ENCODE data around the gene SHB.

SHB gene

DNA sequence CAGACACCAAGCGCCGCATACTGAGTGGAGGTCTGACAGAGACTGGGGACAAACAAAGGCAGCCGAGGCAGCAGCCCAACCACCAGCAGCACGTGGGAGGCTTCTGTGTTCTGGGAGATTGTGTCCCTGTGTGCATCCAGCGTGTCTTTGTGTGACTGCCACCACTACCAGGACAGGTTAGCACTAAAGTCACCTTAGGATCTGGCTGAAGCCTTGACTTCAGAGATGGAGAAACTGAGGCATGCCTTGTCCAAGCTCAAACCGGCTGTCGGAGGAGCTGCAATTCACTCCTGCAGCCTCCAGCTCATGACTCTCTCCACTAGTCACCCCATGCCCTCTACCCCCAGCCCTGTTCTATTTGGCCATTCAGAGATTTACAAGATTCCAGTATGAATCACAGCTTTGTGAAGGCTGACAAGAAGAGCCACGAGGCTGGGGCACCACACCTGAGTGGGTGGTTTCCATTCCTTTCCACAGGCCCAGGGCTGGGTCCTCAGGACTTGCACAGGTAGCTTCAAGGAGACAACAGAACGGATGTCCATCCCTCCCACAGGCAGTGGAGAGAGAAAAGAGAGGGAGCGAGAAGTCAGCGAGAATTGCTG lies 69.3 kb downstream of the SHB start:
- no peak overlapping the region for H3K27ac ChIP-seq
- TF ChIP-seq, protein P1, sequence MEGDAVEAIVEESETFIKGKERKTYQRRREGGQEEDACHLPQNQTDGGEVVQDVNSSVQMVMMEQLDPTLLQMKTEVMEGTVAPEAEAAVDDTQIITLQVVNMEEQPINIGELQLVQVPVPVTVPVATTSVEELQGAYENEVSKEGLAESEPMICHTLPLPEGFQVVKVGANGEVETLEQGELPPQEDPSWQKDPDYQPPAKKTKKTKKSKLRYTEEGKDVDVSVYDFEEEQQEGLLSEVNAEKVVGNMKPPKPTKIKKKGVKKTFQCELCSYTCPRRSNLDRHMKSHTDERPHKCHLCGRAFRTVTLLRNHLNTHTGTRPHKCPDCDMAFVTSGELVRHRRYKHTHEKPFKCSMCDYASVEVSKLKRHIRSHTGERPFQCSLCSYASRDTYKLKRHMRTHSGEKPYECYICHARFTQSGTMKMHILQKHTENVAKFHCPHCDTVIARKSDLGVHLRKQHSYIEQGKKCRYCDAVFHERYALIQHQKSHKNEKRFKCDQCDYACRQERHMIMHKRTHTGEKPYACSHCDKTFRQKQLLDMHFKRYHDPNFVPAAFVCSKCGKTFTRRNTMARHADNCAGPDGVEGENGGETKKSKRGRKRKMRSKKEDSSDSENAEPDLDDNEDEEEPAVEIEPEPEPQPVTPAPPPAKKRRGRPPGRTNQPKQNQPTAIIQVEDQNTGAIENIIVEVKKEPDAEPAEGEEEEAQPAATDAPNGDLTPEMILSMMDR (IDR thresholded peaks at IDR 0.05): no peak
- no peak overlapping the region for H3K4me3 ChIP-seq

DNA sequence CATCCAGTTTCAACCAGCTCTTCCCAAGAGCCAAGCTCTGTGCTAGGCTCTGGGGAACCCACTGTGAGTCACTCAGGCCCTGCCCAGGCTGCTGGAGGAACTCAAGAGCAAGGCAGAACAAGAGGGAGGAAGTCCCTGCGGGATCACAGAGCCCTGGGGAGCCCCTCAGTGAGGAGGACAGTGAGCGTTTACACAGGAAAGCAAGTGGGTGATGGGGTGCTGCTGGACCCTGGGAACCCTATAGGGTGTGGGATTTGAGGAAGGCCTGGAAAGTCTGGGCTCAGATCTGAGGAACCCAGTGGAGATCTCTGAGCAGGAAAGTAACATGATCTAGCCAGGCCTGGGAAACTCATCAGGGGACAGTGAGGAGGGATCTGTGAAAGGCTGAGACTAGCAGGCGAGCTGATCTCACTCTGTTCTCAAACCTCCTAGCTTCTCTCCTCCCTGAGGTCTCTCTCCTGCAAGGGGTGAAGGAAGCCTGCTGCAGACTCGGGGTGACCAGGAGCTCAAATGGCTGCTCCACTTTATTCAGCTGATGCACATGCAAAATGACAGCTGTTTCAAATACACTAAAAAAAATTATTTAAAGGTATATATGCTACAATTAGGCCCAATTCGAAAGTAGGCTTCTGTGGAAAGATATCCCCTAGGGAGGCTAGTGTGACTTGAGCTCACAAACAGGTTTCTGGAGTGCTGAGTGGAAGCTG lies 70.0 kb downstream of the SHB start:
- H3K27ac ChIP-seq: no peak overlapping the region
- no peak for DNase-seq (ENCODE audit: low spot score)
- no peak overlapping the region for H3K4me3 ChIP-seq
- TF ChIP-seq, protein P1 (IDR thresholded peaks at IDR 0.05): no peak

More for the DNA sequence above, 69.3 kb downstream of the SHB start:
- DNase-seq (ENCODE audit: low spot score): no peak

DNA sequence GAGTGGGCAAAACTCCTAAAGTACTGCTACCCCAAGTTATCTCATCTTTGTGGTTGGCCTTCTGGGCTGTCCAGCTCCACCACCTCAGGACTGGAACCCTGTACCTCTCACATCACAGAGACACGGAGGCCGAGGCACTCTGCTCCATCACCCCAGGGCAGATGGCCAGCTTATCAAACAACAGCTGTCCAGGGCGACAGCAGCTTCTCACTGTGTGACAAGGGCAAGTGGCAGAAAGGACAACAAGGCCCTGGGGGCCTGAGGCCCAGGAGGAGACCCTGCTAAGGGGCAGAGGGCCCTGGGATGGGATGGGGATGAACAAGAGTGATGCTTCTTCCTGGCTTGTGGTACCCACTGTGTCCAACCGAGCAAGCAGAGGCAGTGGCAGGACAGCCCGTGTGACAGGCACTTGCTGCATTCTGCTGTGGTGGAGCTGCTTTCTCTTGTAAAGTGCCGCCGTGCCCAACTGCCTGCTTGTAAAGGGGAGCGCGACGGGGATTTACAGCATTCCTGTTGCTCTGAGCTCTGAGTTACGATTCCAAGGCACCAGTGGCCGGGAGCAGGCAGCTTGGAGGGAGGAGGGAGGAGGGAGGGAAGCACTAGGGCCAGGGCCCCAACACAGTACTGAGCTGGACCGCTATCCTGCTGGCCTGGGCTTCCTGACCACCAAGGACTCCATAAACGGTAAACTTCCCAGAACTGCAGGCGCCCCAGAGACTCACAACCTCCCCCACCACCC lies 71.2 kb downstream of the SHB start:
- no peak overlapping the region for H3K4me3 ChIP-seq
- H3K27ac ChIP-seq: no peak overlapping the region
- no peak for DNase-seq (ENCODE audit: low spot score)
- TF ChIP-seq, protein P1 (IDR thresholded peaks at IDR 0.05): no peak

DNA sequence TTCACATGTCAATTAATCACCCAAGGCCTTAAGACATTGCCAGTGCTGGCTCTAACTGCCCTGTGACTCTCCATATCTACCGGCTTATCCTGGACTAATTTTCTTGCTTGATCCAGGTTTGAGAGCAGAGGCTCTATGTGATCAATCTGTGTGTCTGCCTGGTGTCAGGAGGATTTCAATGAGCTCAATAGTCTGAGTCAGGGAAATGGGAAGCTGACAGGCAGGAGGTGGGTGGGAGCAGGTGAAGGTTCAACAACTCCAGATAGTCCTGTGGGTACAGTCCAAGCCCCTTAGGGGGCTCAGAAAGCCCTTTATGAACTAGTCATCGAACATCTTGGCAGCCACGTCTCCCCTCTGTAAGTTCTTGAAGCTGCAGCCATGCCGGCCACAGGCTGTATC lies 72.2 kb downstream of the SHB start:
- Histone ChIP-seq H3K4me3 (no peak overlapping the region), H3K27ac (no peak overlapping the region)
- TF ChIP-seq, protein P1 (IDR thresholded peaks at IDR 0.05): no peak
- no peak for DNase-seq (ENCODE audit: low spot score)

DNA sequence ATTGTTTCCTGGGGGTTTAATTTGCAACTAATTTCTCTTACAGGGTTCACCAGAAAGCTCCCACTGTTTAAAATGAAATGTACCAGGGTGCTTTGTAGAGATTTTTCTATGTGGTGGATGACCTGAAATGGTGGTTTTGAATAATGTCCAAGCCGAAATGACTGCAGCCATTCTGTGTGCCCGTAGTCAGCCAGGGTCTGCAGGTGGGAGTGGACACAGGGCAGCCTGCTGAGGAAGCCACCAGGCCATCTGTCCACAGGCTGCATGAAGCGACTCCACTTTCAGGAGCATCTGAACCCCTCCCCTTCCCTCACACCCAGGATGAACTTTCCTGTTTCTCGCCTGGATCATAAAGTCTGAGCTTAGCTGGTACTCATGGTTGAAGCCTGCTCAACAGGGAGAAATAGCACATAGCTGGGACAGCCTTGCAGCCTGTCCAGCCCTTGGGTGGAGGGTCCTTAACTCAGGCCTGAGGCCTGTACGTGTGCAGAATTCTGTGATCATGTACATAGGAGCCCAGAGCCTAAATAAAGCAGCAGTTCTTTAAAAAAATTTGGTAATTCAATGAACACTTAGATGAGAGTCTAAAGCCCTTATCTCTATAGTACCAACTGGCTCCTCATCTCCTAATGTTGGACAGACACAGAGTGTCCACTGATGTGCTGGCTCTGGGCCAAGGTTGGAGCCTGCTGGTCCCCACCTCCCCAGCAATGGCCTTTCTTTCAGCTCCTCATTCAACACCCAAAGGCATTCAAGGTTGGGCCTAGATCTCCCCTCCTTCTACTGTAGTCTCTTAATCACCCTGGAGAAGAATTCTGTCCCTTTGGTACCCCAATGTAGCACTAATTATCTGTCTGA lies 72.8 kb downstream of the SHB start:
- DNase-seq (ENCODE audit: low spot score): no peak
- TF ChIP-seq, protein P1 (IDR thresholded peaks at IDR 0.05): no peak
- no peak overlapping the region for H3K27ac ChIP-seq
- H3K4me3 ChIP-seq: no peak overlapping the region

DNA sequence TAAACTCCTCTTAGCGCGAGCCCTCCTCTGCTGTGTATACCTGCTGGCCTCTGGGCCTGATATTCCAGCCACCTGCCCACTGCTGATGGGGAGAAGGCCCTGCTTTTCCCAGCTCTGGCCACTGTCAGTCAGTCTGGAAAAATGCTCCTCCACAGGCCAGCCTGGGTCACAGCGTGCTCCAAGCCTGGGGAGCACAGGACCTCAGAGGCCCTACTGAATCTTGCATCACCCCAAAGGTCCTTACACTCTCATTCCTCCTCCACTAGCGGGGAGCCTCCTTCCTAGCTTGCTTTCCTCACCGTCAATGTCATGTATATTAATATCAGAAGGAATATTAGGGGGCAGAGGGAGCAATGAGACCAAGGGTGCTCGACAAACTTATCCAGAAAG lies 73.7 kb downstream of the SHB start:
- TF ChIP-seq, protein P1 (IDR thresholded peaks at IDR 0.05): no peak
- H3K4me3 ChIP-seq: peak overlapping the region; percentile 3

More for the DNA sequence above, 73.7 kb downstream of the SHB start:
- DNase-seq (ENCODE audit: low spot score): no peak
- H3K27ac ChIP-seq: peak overlapping the region in 1 of 2 donors; percentile 62
